Measurements from ENCODE around the gene JPH3.
"Not testable (repeated sequence)": the region's sequence is repeated elsewhere in the genome, so short reads cannot be mapped to it uniquely, and the experiment has no call there.

The JPH3 gene

GRCh38 chr16:87671221-87671620 is 68.9 kb downstream of the JPH3 start:
- FAIRE-seq (no peak), DNase-seq (ENCODE audit: insufficient read length, low spot score) (no peak)
- no peak for TF ChIP-seq POLR2A (IDR thresholded peaks at IDR 0.05; ENCODE audit: low read depth, low read length)

DNA sequence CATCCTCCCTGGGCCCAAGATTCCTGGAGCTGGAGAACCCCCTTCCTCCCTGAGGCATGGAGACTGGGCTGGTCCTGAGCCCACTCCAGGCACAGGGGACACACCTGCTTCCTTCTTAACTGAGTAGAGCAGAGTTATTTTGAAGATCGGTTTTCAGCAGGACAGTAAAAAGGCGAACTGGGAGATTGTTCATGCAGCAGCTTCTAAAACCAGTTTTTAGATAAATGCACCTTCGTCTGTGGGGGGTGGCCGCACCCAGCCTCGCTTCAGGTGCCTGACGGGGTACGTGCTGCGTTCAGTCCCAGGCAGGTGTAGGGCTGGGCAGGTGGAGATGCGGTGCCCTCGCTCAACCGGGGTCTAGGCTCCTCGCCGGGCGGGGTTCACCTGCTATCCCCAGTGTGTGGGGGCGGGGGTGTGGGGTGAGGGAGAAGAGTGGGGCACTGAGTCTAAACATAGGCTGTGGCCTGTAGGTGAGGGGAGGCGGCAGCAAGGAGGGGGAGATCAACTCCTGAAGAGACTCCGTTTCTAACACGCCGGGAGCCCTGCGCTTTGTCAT is 69.5 kb downstream of the JPH3 start:
- no peak for TF ChIP-seq POLR2A (IDR thresholded peaks at IDR 0.05; ENCODE audit: low read depth, low read length)
- no peak for FAIRE-seq
- DNase-seq (ENCODE audit: insufficient read length, low spot score), result no peak

- TF ChIP-seq POLR2A (IDR thresholded peaks at IDR 0.05; ENCODE audit: low read depth, low read length), result no peak
- DNase-seq (ENCODE audit: insufficient read length, low spot score) (no peak), FAIRE-seq (no peak)
Measured at GRCh38 chr16:87674419-87674818, 72.1 kb downstream of the JPH3 start.

- FAIRE-seq, result no peak
- DNase-seq (ENCODE audit: insufficient read length, low spot score), result no peak
- no peak for TF ChIP-seq POLR2A (IDR thresholded peaks at IDR 0.05; ENCODE audit: low read depth, low read length)
Measured at GRCh38 chr16:87675111-87675719, 72.9 kb downstream of the JPH3 start.

- FAIRE-seq, result no peak
- TF ChIP-seq POLR2A (IDR thresholded peaks at IDR 0.05; ENCODE audit: low read depth, low read length), result no peak
Measured at GRCh38 chr16:87677830-87678229, 75.5 kb downstream of the JPH3 start.

DNA sequence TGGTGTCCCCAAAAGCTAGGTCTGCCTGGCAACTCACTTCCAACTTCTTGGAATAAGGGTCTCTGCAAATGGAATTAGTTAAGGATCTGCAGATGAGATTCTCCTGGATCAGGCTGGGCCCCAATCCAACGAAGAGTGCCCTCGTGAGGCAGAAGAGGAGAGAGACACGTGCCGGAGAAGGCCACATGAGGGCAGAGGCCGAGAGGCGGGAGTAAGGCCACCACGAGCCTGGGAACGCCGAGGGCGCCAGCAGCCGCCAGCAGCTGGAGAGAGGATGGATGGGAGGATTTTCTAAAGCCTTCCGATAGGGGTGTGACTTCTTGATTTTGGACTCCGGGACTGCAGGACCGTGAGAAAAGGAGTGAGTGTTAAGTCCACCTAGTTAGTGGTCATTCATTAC is 76.3 kb downstream of the JPH3 start:
- DNase-seq (ENCODE audit: insufficient read length, low spot score) (no peak), FAIRE-seq (no peak)
- no peak for TF ChIP-seq POLR2A (IDR thresholded peaks at IDR 0.05; ENCODE audit: low read depth, low read length)

More at GRCh38 chr16:87677830-87678229, 75.5 kb downstream of the JPH3 start:
- DNase-seq (ENCODE audit: insufficient read length, low spot score), result no peak

GRCh38 chr16:87679593-87680271 is 77.4 kb downstream of the JPH3 start:
- FAIRE-seq (no peak), DNase-seq (ENCODE audit: insufficient read length, low spot score) (no peak)
- no peak for TF ChIP-seq POLR2A (IDR thresholded peaks at IDR 0.05; ENCODE audit: low read depth, low read length)

GRCh38 chr16:87680272-87680644 is 78.0 kb downstream of the JPH3 start:
- DNase-seq (ENCODE audit: insufficient read length, low spot score) (no peak), FAIRE-seq (no peak)
- no peak for TF ChIP-seq POLR2A (IDR thresholded peaks at IDR 0.05; ENCODE audit: low read depth, low read length)

GRCh38 chr16:87681051-87681602 is 78.8 kb downstream of the JPH3 start:
- not testable (repeated sequence) for DNase-seq (ENCODE audit: insufficient read length, low spot score); FAIRE-seq

DNA sequence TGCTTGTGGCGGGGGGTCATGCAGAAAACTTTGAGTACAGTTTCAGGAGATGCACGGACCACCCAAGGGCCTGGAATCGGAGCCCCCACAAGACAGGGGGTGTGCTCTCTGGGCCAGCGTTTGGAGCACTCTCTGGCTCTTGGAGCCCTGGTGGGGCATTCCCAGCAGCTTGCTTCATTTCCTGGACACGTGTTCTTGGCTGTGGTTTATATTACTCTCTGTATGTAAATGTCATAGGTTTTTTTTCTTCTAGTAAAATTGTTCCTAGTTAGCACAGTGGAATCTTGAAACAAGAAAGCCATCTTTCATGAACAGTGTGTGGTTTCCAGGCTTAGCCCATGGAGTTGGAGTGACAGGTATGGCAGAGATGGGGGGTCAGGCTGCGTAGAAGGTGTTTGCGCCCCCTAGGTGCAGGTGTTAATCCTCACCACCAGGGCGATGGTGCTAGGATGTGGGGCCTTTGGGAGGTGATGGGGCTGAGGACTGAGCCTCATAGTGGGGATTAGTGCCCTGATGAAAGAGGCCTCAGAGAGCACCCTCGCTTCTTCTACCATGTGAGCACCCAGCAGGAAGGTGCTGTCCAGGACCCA is 79.8 kb downstream of the JPH3 start:
- no peak for TF ChIP-seq POLR2A (IDR thresholded peaks at IDR 0.05; ENCODE audit: low read depth, low read length)
- DNase-seq (ENCODE audit: insufficient read length, low spot score) (peak; percentile 72), FAIRE-seq (no peak)

- no peak for DNase-seq (ENCODE audit: insufficient read length, low spot score)
- FAIRE-seq, result no peak
- no peak for TF ChIP-seq POLR2A (IDR thresholded peaks at IDR 0.05; ENCODE audit: low read depth, low read length)
Measured at GRCh38 chr16:87682852-87683399, 80.6 kb downstream of the JPH3 start.

- no peak for TF ChIP-seq POLR2A (IDR thresholded peaks at IDR 0.05; ENCODE audit: low read depth, low read length)
- no peak for DNase-seq (ENCODE audit: insufficient read length, low spot score)
- FAIRE-seq, result no peak
Measured at GRCh38 chr16:87684106-87684677, 81.9 kb downstream of the JPH3 start.

DNA sequence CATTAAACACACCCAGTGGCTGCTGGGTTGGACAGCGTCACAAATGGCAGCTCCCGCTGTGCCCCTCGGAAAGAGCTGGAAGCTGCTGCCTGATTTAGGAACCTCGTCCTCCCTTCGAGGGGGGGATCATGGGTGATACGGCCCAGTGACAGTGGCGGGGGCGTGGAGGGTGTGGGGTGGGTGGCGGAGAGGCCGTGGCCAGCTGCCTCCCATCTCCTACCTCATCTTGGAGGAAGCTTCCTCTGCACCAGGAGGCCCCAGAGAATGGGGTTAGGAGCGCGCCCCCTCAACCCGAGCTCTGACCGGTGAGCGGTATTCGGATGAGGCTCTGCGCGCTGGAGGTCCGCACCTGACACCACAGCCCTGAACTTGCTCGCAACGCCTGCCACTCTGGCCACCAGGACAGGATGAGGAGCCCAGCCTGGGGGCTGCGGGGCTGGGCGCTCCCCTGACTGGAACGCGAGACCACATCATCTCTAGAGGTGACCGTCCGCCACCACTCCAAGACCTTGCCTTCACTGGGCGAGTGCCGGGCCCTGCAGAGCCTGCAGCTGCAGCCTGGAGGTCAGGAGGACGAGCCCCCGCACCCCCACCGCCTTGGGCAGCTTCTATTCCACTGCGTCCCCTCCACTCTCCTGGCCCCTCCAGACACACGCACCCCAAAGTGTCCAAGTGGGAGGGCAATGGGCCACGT is 82.5 kb downstream of the JPH3 start:
- DNase-seq (ENCODE audit: insufficient read length, low spot score) (no peak), FAIRE-seq (no peak)
- no peak for TF ChIP-seq POLR2A (IDR thresholded peaks at IDR 0.05; ENCODE audit: low read depth, low read length)

All from H54 (cell line).